NK-92 (cell line): Measurements from ENCODE around the gene NT5DC1.

Source experiments
- DNase-seq: peaks from one replicate; lab custom pipeline; 2025; ENCODE audit not compliant: unreplicated experiment; lab: John Stamatoyannopoulos, UW

The NT5DC1 gene

DNA sequence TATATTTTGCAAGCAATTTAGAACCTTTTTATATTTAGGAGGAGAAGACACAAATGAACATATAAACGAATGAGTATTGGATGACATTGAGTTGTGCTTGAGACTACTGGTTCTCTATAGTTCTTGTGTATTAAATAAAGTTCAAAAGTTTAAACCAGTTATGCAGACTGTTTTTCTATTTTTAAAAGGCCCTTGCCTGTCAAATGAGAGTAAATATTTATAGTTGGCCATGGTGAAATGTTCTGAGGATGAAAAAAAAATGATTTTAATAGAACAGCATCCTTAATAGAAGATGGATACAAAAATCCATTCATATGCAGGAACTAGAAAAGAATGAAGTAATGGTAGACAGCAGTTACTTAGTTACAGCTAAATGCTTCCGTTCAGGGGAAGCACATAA lies 88.8 kb downstream of the NT5DC1 start:
- no peak for DNase-seq

DNA sequence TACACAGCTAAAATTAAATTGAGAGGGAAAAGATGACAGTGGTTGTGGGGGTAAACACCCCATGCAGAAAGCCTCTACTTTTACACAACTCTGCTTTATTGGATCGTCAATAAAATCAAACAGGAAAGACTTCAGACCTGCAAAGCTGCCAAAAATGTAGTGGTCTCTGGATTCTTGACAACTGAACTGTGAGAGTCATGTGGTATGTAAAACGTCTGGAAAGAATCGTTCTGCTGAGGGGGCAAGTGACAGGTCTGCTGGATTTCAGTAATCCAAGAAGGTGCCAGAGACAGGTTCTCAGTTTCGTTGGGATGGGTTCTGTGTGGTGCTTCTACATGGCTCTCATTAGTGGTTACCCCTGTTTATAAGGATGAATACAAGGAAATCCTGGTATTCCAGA lies 89.9 kb downstream of the NT5DC1 start:
- DNase-seq, result no peak

DNA sequence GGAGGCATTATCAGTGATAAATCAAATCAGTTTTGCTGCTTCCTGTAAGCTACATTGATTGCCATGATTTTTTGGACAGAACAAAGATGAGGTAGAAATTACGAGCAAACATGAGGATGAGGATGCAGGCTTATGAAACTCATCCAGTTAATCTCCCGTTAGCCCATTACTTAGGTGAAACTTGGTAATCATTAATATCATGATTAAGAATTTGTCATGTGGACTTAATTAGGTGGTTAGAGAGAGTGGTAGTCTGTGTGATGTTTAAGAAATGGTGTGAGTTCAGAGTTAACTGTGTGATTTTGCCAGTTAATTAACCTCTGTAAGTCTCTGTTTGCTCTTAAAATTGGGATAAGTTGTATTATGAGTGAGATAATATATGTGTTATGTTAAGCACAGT lies 91.2 kb downstream of the NT5DC1 start:
- DNase-seq, result no peak

DNA sequence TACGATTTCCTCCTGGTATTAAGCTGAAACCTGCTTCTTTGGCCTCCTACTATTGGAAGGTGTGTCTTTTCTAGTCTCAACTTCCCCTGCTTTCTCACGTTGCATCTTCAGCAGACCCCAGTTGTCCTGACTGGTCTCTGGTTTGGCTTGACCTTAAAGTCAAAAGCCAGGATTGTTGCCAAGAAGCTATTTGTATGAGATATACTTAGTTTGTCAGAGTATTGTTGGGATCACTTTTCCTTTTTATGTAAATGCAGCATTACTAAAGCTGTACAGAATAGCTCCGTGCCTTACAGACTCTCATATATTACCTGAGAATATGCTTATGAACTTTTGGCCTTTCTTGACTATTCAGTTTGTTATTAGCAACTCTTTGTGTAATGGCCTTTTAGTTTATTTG lies 92.1 kb downstream of the NT5DC1 start:
- DNase-seq, result no peak

DNA sequence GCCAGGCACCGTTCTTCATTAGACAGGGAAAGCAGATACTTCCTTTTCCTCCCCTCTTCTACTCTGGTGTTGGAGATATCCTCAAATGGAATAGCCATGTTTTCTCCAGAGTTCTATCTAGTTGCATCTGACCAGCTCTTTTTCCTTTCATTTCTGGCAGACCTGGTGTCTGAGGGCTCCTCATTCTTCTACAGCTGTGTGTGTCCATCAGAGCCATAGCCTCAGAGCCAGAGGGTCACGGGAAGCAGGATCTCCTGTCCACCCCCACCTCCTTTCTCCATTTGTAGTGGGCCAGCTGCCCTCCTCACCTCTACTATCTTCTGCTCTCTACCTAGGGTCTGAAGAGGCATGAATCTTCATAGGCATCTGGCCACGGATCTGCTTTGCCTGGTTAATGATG lies 96.2 kb downstream of the NT5DC1 start:
- DNase-seq, result no peak

DNA sequence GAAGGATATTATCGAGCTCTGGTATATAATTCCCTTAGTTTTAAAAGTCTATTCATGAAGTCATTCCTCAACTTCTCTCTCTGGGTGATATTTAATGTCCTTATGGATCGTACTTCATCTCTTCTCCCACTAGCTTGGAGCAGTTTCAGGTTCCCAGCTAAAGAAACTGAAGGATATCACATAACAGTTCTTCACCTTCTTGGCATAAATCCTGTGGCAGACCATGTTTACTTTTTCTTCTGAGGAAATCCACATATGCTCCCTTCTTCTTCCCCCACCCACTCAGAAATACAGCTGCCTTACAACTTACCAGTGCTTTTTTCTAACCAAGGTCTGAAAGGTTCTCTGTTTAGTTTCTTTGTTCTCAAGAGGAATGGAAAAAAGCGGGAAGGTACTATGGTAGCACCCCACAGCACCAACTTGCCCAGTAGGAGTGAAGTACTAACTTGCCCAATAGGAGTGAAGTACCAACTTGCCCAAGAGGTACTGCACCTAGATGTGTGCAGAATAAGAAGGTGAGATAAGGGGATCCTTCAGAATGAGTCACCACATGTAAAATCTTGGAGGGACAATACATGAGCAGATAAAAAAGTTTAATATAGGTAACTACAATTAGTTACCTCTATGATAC lies 100.1 kb downstream of the NT5DC1 start:
- DNase-seq, result no peak

DNA sequence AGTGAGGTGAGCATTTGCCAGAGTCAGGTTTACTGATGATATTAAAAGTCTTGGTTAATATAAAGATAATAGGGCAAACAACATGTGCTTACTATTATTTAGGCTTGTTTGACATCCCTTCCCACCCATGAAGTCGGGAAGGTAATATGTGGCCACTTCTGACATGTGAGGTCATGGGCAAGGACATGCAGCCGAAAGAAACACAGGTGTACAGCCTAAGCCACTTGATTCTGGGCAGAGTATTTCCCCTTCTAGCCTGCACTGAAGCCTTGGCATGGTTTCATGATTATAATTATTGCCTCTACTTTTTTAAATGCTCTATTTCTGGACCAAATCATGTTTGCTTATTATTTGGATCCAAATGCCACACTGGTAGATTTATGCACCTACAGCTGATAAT lies 100.9 kb downstream of the NT5DC1 start:
- DNase-seq, result no peak

DNA sequence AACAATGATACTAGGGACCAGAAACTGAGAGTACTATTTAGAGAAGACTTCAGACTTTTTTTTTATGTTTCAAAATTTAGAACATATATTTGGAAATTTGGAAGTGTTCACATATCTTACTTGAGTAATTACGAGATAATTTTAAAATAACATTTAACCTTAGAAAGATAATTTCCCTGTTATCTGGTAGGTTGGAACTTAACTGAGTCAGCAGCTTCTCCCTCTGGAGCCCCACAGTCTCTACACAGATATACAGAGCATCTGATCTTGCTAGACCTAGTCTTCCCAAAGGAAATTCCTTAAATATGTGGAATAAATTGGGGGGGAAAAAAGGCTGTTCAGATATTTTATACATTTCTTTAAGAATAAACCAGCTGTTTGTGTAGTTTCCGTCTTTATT lies 104.6 kb downstream of the NT5DC1 start:
- DNase-seq, result no peak

DNA sequence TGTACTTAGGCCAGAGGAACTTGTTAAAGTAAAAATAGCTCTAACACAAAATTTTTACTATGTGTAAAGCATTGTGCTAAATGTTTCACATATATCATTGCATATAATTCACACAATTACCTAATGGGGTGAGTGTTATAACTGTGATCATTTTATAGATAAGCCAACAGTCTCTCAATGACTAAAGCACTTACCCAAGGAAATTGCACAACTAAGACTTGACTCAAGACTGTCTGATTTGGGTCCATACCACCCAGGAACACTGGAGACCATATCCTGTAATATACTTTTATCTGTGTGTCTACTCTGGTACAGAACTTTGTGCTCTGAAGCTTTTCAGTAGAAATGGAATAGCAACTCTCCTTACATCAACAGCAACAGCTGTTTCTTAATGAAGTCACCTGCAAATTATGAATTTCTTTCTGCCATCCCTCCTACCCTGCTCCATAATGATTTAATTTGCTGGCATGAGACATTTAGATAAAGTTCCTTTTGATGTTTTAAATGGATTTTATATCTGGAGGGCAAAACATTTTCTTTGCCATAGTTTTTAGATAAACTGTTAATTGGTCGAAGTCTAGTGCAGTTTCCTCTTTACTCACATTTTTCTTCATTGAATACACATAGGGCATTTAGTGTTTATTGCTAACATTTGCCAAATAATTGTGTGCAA lies 105.7 kb downstream of the NT5DC1 start:
- no peak for DNase-seq

DNA sequence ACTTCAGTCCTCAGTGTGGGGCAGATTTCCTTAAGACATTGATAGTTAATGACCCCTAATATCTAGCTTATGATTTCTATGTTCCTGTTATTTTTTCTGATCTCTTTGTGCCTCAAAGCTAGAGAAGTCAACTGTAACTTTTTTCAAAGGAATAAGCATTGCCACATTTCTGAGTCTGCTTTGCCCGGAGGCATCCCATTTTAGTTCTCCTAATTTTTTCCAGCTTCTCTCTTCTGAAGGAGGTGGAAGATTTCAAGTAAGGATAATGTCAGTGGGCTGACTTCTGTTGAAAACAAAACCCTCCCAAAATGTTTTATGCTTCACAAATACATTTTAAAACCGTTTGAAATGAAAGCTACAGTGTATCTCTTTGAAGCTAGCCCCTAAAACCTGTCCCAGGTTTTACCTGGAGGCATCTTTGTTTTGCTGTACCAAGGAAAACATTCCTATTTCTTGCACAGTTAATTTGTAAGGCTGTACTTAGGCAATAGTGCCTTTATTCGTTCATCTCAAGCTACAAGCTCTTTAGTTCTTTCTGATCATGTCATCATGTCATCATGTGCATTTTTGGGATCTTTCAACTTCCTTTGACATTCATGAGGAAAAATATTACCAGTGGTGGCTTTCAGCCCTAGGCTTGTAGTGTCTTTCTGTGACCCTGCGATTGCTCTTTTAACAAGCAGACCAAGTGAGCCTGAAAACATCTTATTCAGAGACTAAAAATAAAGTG lies 107.6 kb downstream of the NT5DC1 start:
- DNase-seq, result no peak

DNA sequence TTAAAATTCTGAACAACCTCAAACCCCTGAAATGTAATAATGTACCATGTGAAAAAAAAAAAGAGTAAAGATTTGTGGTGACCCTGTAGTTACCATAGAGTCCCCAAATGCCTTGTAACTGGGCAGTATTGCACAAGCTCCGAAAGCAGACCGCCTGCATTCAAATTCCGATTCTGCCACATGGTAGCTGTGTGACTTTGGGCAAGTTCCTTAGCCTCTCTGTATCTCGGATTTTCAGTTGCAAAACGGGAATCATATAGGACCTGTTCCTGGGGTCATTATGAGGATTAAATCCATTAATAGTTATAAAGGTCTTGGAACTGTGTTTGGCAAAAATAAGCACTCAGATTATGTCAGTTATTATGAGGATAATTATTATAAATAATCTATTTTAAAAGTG lies 109.7 kb downstream of the NT5DC1 start:
- no peak for DNase-seq

DNA sequence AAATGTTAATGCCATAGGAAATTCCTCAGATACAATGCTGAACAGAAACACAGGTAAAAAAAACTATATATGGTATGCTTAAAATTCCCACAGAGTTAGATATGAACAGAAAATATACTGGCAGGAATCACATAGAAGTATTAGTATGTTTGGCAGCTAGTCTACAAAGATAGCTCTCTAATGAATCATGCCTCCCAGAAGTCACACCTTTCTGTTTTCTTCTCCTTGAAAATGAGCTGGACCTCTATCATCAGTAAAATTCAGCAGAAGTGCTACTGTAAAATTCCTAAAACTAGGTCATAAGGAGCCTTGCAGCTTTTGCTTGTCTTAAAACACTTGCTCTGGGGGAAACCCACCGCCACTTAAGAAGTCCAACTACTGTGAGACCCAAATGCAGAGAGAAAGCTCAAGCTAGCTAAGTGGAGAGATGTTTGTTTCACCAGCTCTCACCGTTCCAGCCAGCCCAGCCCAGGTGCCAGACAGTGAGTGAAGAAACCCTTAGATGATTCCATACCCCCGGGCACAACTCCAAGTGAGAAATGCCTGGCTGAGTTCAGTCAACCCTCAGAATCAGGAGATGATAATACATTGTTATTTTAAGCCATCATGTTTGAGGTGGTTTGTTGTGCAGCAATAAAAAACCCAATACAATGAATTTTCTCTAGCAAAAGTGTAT lies 110.2 kb downstream of the NT5DC1 start:
- DNase-seq, result no peak

DNA sequence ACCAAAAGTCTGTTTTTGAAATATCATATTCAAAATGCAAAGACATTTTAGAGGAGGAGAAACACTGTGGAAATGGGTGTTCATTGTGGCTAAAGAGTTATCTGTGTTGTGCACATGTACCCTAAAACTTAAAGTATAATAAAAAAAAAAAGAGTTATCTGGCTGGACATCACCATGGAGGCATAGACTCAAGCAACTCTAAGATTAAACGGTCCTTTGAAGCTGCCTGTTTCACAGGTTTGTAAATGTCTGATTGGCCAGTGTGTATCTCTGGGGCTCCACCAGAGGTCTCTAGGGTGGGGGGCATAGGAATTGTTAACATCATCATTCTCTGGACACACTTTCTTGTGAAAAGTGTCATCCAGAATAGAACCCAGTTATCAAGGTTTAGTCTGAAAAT lies 114.0 kb downstream of the NT5DC1 start:
- DNase-seq, result no peak

DNA sequence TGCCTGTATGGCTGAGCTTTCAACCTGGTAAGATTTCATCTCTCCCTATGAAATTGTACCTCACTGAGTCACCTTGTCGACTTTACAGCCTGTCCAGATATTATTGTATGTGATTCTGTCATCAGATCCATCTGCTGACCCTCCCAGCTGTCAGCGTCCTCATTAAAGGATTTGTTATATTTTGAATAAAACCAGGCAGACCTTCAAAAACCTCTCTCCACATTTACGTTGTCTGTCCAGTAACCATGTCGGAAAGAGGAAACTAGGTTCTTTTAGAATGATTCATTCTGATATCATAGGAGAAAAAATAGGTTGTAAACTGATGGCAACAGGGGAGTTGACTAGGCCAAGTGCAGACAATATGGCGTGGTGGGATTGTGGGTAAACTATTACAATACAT lies 114.8 kb downstream of the NT5DC1 start:
- DNase-seq, result no peak

DNA sequence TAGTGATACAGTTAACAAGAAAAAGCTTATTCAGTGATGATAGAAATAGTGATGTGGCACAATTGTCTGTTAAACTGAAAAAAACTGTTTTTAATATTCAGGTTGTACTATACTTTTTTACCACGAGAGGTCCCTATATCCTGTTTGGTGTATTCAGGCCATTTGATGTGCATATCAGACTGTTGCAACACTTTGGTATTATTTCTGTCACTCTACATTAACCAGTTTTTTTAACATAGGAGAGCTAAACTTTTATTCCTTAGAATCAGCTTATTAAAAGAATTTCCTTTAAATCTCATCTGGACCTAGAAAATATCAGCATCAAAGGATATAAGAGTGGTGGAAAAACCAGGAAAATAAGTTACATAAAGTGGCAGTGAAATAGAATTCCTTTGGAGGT lies 116.4 kb downstream of the NT5DC1 start:
- DNase-seq, result no peak

DNA sequence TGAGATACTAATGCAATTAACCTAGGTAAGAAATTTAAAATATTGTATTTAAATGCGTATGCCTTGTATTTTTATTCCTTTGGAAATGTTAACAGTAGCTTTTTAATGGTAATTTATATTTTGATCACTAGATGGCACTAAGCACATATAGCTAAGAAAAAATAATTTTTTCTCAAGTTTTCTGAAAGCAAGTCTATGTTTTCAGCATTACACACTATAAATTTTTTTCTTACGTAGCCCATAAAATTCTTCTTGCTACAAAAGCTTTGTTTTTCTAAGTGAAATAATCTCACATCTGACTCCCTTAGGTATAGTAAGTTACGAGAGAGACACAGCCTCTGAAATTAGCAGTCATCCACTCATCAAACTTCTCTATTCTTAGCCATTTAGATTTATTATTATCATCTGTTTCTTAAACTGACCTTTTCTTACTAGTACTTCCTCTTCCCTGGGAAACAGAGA lies 117.5 kb downstream of the NT5DC1 start:
- DNase-seq, result no peak

DNA sequence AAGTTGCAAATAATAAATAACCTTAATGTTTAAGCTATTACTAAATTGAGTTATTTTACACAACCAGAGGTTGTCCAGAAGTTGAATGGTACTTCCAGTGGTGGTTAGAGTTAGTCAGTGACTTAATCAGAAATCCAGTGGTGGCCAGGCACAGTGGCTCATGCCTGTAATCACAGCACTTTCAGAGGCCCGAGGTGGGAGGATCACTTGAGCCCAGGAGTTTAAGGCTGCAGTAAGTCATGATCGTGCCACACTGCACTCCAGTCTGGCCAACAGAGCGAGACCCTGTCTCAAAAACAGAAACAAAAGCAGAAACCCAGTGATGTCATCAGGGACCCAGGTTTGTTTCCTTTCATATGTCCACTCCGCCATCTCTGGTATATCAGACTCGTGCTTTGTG lies 118.2 kb downstream of the NT5DC1 start:
- DNase-seq, result no peak

DNA sequence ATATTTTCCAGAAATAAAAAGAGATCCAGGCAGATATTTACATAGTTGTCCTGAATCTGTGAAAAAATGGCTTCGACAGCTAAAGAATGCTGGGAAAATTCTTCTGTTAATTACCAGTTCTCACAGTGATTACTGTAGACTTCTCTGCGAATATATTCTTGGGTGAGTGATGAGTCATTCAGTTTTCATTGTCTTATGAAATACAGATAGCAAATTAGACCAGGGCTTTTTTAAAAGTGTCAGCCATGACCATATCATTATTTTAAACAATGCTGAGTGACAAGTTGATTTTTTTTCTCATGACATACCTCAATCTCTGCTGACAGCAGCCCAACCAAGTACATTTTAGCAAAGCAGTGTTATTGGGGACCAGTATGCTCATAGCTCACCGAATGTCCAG lies 120.4 kb downstream of the NT5DC1 start:
- DNase-seq, result no peak

DNA sequence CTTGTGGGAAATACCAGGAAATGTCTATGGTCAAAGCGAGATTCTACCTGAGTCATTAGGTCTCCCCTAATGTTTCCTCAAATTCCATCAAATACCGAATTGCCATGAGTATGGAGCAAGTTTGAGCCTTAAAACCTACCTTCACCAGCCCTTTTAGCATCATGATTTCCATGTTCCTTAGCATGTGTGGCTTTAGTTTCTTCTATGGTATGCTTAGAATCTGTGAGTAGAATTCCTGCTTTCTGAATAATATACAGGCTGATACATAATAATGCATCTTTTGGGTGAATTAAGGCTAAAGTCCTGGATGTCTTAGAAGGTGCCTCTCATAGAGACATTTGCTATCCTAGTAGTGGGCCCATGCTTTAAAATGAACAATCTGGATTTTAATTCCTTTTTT lies 121.3 kb downstream of the NT5DC1 start:
- DNase-seq, result no peak

DNA sequence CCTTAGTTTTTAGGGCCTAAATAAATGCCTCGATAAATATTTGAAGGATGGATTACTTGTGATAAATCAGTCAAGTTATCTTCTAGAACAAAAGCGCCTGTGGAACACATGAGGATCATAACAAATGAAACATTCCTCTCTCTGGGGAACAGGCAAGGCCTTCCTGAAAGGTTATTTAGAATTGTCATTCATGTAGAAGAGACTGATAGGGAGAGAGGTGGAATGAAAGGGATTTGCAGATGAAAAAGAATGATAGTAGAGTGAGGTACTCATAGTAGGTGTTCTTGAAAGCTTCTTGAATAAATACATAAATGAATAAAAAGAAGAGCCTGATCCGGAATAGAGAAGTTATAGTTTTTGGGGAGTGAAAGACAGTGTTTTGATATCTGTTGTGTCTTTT lies 122.7 kb downstream of the NT5DC1 start:
- DNase-seq, result no peak

DNA sequence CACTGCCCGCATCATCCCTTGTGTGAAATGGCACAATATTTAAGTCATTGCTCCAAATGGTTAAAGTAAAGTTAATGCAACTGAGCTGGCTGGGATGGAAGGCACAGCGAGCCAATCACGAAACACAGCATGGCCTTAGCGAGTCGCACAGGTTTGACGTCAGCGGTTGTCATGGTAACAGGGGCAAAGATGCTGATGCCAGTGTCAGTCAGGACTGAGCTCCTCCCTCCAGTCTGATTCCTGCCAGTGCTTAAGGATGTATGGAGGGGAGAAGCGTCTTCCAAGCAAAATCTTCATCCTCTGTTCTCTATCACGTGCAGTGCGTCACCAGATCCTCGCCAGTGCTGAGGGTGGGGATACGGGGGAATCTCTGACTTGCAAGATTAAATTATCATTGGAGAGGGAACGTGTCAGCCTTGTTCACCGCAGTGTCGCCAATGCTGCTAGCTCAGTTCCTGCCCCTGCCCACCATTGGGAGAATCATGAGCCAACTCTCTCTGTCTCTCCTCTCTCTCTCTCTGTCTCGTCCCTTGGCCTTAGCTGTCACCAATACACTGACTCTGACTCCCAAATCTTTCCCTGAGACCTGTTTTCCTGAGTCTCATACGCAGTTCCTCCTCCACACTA lies 128.7 kb downstream of the NT5DC1 start:
- no peak for DNase-seq
